Suppressor macrophage treated with lipopolysaccharide for 1 hour (primary cell): ENCODE data around the gene DGCR6L.
"Not testable (repeated sequence)": the region's sequence is repeated elsewhere in the genome, so short reads cannot be mapped to it uniquely, and the experiment has no call there.

Source experiments
- DNase-seq, 3 donors: peaks; one replicate each; pipeline ENCODE4 v3.0.0-alpha.2; 2020 to 2022

The DGCR6L gene

GRCh38 chr22:20274374-20274773, 45.5 kb downstream of the DGCR6L start:
- not testable (repeated sequence) for DNase-seq

GRCh38 chr22:20273758-20274181, 46.1 kb downstream of the DGCR6L start:
- no peak for DNase-seq

GRCh38 chr22:20272700-20273099, 47.2 kb downstream of the DGCR6L start:
- DNase-seq = no peak

- no peak for DNase-seq
Measured at GRCh38 chr22:20272174-20272573, 47.7 kb downstream of the DGCR6L start.

GRCh38 chr22:20271114-20271994, 48.5 kb downstream of the DGCR6L start:
- DNase-seq = peak; percentile 49 to 67 (median 55)

GRCh38 chr22:20270190-20271113, 49.4 kb downstream of the DGCR6L start:
- not testable (repeated sequence) for DNase-seq

GRCh38 chr22:20269673-20270072, 50.2 kb downstream of the DGCR6L start:
- DNase-seq = not testable (repeated sequence)

GRCh38 chr22:20269201-20269600, 50.7 kb downstream of the DGCR6L start:
- not testable (repeated sequence) for DNase-seq

- DNase-seq = peak; percentile 66 to 90 (median 80)
Measured at GRCh38 chr22:20268279-20269012, 51.4 kb downstream of the DGCR6L start, which contains the start of gene RTN4R. RTN4R (minus strand) TSS chr22:20268318; CDS start chr22:20268092, 226 bp downstream.

GRCh38 chr22:20267441-20268278, 52.2 kb downstream of the DGCR6L start:
- DNase-seq = peak in 2 of 3 donors; percentile 16 to 28

GRCh38 chr22:20266667-20267440, 53.0 kb downstream of the DGCR6L start:
- DNase-seq = not testable (repeated sequence)

- DNase-seq = not testable (repeated sequence)
Measured at GRCh38 chr22:20265772-20266666, 53.8 kb downstream of the DGCR6L start.

- DNase-seq = no peak
Measured at GRCh38 chr22:20264614-20265452, 55.0 kb downstream of the DGCR6L start.
